Fibroblast of villous mesenchyme (primary cell): Measurements from ENCODE around the gene VSNL1. TPM values are rescaled to one million over a fixed set of nuclear protein-coding genes. Genes with fewer than 3 reads are reported as not detected.

ENCODE experiments used
- DNase-seq: peaks from one replicate; pipeline ENCODE4 v3.0.0-alpha.2; 2010; ENCODE audit warnings: low read depth
- H3K4me3 ChIP-seq: 2 replicates; pipeline ENCODE4 v1.5.1; 2011; ENCODE audit warnings: low read depth, mild to moderate bottlenecking, low read length
- CTCF ChIP-seq: IDR thresholded peaks from 2 replicates; pipeline ENCODE4 v1.5.1; 2012; ENCODE audit warnings: low read depth, mild to moderate bottlenecking, low read length; ENCODE audit not compliant: insufficient read depth
- total RNA-seq: library from RNA; depleted of rRNA; stranded (reverse); fragments of >200 nt; gene quantifications from 2 replicates; pipeline ENCODE4 v1.2.3, GENCODE V29; 2012

The VSNL1 gene
- total RNA-seq, 1 donor: 0.86 TPM

GRCh38 chr2:17625446-17625845 lies 85.0 kb downstream of the VSNL1 start:
- no peak for DNase-seq
- TF ChIP-seq CTCF: no peak
- no peak overlapping the region for H3K4me3 ChIP-seq

- H3K4me3 ChIP-seq: no peak overlapping the region
- DNase-seq: no peak
- no peak for TF ChIP-seq CTCF
These were observed 86.5 kb downstream of the VSNL1 start for GRCh38 chr2:17626986-17627385.

- H3K4me3 ChIP-seq: no peak overlapping the region
- DNase-seq: no peak
- TF ChIP-seq CTCF: no peak
These were observed 86.9 kb downstream of the VSNL1 start for GRCh38 chr2:17627434-17627833.

GRCh38 chr2:17628349-17629261 lies 88.1 kb downstream of the VSNL1 start:
- TF ChIP-seq CTCF: no peak
- H3K4me3 ChIP-seq: no peak overlapping the region
- no peak for DNase-seq

GRCh38 chr2:17630089-17630488 lies 89.6 kb downstream of the VSNL1 start:
- no peak overlapping the region for H3K4me3 ChIP-seq
- no peak for DNase-seq
- no peak for TF ChIP-seq CTCF

- TF ChIP-seq CTCF: no peak
- no peak for DNase-seq
These were observed 94.5 kb downstream of the VSNL1 start for GRCh38 chr2:17634997-17635396.

More at GRCh38 chr2:17634997-17635396, 94.5 kb downstream of the VSNL1 start:
- H3K4me3 ChIP-seq: no peak overlapping the region
